NCI-H187 treated with DMSO at 0.1 percent for 48 hours (cell line): ENCODE data around the gene UFL1.
"Not testable (repeated sequence)": the region's sequence is repeated elsewhere in the genome, so short reads cannot be mapped to it uniquely, and the experiment has no call there.

Experiments
- DNase-seq: peaks from one replicate; lab custom pipeline; 2025; lab: John Stamatoyannopoulos, UW

UFL1 gene

DNA sequence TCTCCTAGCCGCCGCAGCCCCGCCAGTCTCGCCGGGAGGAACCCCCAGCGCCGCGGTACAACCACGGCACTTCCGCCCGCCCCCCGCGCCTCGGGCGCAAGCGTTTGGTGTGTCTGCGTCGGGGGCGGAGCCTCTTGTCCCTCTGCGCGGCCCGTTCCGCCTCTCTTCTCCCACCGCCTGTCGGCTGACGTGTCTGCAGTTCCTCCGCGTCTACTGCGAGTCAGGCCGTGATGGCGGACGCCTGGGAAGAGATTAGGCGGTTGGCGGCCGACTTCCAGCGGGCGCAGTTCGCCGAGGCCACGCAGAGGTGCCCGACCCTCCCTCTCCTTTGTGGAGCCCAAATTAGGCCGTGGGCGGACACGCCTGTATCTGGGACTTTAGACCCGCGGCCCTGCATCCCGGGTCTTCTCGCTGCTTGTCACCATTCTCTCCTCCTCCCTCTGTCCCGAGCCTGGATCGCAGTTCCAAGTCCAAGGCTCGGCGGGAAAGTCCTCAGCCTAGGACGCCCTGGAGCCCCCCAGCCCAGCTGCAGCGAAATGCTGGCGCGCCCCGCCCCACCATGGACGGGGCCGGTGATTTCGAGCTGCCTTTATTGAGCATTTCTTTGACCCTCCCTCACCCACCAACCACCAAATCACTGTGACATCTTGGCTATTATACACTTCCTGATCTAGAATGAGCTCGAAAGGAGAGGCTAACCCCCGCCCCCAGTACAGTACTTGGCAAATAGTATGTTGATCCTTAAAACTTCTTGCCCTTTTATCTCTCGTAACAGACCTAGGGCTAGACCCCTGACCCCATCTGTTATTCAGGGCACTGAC lies at the start of gene UFL1:
Gene UFL1 (plus strand): TSS at position 163 of the 821 bp plus-strand sequence. CDS start 68 bp downstream, at position 231.
- peak; percentile 70 for DNase-seq

DNA sequence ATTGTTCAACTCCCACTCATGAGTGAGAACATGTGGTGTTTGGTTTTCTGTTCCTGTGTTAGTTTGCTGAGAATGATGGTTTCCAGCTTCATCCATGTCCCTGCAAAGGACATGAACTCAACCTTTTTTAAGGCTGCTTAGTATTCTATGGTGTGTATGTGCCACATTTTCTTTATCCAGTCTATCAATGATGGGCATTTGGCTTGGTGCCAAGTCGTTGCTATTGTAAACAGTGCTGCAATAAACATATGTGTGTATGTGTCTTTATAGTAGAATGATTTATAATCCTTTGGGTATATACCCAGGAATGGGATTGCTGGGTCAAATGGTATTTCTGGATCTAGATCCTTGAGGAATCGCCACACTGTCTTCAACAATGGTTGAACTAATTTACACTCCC lies 49.3 kb upstream of the UFL1 start:
- not testable (repeated sequence) for DNase-seq

DNA sequence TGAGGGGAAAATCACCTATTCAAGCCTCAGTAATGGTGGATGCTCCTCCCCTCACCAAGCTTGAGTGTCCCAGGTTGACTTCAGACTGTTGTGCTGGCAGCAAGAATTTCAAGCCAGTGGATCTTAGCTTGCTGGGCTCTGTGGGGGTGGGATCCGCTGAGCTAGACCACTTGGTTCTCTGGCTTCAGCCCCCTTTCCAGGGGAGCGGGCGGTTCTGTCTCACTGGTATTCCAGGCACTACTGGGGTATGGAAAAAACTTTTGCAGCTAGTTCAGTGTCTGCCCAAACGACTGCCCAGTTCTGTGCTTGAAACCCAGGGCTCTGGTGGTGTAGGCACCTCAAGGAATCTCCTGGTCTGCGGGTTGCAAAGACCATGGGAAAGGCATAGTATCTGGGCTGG lies 42.9 kb upstream of the UFL1 start:
- no peak for DNase-seq

DNA sequence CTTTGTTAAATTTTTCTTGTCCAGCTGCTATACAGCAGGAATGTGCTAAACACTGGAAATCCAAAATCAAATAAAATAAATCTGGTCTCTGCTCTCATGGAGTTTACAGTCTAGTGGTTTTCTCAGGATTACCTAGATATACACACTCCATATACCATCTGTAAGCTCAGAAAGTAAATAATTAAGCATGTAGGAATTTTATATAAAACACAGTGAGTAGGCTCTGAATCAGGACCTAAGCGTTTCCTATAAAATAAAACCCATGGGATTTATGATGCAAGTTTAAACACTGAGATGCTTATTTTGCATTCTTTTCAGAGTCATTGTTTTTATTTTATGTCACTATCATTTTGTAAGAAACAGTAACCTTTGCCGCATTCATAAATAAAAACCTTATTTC lies 29.7 kb upstream of the UFL1 start:
- DNase-seq = no peak

DNA sequence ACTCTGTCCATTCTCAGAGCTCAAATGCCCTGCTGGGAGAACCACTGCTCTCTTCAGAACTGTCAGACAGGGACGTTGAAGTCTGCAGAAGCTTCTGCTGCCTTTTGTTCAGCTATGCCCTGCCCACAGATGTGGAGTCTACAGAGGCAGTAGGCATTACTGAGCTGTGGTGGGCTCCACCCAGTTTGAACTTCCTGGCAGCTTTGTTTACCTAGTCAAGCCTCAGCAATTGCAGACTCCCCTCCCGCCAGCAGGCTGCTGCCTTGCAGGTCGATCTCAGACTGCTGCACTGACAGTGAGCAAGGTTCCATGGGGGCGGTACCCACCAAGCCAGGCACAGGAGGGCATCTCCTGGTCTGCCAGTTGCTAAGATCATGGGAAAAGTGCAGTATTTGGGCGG lies 21.8 kb upstream of the UFL1 start:
- no peak for DNase-seq

DNA sequence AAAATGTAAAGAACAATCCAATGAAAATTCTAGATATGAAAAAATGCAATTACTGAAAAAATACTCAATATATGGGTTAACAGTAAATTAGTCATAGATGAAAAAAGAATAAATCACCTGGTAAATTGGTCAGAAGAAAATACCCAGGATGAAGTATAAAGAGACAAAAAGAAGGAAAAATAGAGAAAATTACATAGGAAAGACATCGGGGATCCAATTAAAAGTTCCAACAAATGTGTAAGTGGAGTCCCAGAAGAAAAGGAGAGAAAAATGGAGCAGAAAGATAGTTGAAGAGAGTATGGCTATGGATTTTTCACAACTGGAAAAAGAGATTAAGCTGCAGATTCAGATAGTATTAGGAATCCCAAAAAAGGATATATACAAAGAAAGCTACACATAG lies 18.7 kb upstream of the UFL1 start:
- DNase-seq = no peak

DNA sequence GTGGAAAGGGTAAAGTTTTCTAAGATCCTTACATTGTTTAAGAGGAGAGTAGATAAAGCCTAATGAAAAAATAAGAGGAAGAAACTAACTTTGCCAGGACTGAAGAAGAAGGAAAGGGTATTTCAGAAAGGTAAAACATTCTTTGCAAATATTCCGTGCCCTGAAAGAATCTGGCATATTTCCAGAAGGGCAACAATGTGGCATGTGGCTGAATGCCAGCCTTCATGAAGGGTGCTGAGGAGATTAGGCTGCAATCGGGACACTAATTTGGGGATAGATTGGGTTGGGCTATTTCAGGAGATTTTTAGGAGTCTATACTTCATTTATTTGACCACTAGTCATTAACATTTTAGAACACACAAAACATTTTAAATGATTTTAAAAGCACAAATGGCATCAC lies 16.2 kb upstream of the UFL1 start:
- no peak for DNase-seq

DNA sequence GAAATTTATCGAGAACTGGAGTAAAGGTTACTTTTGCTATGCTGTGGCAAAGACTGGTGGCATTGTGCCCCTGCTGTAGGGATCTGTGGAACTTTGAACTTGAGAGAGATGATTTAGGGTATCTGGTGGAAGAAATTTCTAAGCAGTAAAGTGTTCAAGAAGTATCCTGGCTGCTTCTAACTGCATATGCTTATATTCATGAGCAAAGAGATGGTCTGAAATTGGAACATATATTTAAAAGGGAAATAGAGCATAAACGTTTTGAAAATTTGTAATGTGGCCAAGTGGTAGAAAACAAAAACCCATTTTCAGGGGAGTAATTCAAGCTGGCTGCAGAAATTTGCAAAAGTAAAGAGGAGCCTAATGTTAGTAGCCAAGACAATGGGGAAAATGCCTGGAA lies 12.3 kb upstream of the UFL1 start:
- no peak for DNase-seq

DNA sequence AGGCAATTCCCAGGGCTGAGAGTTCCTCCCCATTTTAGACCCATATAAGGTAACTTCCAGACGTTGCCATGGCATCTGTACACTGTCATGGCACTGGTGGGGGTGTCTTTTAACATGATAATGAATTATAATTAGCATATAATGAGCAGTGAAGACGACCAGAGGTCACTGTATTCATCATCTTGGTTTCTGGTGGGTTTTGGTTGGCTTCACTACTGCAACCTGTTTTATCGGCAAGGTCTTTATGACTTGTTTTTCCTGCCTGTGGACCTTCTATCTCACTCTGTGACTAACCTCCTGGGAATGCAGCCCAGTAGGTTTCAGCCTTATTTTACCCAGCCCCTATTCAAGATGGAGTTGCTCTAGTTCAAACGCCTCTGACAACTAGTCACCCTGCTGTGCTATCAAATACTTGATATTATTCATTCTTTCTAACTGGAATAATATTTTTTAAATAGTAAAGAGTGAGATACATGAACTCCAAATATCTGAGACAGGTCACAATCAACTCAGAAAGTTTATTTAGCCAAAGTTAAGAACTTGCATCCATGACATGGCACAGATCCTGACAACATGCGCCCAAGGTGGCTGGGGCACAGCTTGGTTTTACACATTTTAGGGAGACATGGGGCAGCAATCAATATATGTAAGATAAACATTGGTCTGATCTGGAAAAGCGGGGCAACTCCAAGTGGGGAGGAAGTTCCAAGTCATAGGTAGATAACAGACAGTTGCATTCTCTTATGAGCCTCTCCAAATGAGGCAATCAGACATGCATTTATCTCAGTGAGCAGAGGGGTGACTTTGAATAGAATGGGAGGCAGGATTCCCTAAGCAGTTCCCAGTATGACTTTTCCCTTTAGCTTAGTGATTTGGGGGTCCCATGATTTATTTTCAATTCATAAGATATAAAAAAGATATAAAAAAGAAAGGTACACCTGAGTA lies 1.2 kb upstream of the UFL1 start:
- no peak for DNase-seq

DNA sequence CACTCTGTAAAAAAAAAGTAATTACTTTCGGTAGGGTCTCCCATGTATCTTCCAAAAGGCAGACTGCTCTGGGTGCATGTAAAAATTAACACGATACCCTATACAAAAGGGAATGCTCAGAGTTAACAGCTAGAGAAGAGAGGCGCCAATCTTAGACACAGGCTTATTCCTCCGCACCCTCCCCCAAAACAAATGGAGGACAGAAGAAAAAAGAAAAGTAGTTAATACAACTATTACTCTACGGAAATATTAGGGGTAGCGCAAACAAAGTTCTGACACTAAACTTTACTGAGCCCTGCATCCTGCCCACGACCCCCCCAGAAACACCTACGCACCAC lies 331 bp upstream of the UFL1 start:
- DNase-seq = peak; percentile 58

DNA sequence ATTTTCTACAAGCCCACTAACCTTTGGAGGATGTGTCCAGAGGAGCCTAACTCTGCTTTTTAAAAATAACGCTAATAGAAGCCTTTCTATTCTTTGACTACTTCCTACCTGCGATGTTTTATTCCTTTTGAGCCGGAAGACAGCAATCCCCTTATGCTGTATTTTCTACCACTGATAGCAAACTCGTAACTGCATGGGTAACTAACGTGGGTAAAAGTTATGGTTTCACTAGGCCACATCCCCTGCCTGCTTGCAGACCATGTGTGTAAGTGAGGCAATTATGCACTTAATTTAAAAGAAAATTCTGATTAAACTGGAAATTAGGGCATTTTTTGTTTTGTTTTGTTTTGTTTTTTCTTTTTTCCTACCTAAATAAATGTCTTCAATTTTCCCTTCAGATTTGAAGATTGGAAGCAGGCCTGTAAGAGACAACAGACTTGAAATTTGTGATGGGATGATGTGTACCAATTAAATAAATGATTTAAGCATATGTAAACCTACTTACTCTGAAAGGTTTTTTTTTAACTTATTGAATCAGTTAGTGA lies 931 bp downstream of the UFL1 start:
- DNase-seq = no peak

DNA sequence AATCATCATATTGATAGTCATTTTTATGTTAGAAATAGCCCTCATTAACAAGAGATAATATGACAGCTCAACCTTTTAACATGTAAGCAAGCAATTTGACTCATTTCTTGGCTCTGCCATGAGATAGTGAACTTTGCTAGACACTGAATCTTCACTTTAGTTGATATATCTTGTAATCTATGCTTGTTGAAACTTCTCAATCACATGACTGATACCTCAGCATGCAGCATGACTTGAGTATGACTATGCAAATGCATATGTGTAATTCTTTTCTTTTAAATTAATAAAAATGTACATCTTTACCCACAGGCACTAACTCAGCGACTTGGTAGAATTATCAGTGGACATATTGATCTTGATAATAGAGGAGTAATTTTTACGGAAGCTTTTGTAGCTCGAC lies 6.6 kb downstream of the UFL1 start:
- DNase-seq = no peak

DNA sequence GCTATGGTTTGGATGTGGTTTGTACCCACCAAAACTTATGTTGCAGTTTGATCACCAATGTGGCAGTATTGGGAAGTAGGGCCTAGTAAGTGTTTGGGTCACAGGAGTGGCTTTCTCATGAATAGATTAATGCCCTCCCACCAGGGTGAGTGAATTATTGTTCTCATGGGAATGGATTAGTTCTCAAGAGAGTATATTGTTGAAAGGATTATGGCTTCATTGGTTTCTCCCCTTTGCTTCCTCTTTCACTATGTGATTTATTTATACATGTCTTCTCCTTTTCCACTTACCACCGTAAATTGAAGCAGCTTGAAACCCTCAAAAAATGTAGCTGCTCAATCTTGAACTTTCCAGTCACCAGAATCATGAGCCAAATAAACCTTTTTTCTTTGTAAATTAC lies 10.8 kb downstream of the UFL1 start:
- DNase-seq = no peak

DNA sequence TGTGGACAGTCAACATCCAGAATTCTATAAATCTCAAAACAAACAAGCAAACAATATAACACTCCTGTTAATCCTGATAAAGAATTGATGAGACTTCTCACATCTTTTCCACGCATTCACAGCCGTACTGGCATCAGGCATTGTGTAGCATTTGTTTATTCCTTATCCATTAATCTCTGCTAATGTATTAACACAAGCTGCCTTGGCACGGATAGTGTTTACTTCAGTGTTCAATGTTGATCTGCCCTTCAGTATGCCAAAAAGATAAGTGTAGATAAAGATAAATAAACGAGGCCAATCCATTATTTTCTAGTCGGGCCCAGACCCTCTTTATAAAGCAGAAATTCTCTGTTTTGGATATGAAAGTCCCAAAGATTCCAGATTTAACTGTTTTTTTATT lies 16.1 kb downstream of the UFL1 start:
- no peak for DNase-seq

DNA sequence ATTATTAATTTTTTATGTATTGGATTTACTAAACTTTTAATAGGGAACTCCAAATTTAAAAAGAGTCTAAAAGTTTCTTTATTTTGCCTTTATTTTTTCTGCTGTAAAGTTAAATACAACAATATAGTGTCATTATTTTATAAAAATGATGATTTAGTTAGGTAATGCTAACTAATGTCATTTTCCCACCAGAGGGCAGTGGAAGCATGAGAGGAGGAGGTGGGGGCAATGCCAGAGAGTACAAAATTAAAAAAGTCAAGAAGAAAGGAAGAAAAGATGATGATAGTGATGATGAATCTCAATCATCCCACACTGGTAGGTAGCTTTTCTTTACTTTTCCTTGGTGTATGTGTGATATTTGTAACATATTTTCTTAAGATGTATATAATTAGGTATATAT lies 21.1 kb downstream of the UFL1 start:
- peak; percentile 6 for DNase-seq

DNA sequence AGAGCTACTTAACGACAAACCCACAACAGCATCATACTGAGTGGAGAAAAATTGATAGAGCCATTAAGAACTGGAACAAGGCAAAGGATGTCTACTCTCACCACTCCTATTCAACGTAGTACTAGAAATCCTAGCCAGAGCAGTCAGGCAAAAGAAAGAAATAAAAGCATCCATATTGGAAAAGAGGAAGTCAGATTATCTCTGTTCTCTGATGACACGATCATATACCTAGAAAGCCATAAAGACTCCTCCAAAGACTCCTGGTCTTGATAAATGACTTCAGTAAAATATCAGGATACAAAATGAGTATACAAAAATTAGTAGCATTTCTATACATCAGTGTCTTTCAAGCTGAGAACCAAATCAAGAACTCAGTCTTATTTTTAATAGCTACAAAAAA lies 24.3 kb downstream of the UFL1 start:
- no peak for DNase-seq

DNA sequence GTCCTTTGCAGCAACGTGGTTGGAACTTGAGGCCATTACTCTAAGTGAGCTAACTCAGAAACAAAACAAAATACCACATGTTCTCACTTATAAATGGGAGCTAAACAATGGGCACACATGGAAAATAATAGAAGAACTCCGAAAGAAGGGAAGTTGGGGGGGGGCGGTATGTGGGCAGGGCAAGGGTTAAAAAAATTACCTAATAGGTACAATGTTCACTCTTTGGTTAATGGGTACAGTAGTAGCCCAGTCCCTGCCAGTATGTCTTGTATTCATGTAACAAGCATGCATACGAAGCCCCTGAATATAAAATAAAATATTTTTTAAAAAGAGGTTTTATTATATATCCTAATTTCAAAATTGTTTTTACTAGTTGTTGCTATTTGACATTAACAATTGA lies 26.0 kb downstream of the UFL1 start:
- DNase-seq = no peak

DNA sequence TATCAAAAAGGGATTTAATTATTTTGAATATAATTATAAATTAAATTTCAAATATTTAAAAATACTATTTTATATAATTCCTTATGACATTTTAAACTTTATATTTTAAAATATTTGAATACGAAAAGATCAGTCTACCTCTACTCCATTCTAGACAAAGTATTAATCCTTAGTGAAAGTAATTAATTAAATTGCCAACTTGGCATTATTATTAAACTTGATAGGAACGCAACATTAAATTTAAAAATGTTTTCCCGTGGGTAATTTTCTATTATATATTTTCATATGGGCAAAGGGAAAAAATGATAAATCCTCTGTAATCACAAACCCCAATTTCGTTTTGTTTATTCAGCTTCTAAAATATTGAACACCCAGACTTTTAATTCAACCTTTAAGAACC lies 33.0 kb downstream of the UFL1 start:
- DNase-seq = no peak

DNA sequence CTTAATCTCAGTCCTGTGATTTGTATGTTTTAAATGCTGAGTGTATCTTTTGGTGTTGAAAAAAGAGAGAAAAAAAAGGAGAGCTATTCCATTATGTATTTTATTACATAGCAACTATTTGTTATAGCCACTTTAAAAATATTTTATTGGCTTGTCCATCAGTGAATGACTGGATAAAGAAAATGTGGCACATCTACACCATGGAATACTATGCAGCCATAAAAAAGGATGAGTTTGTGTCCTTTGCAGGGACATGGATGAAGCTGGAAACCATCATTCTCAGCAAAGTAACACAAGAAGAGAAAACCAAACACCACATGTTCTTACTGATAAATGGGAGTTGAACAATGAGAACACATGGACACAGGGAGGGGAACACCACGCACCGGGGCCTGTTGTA lies 38.1 kb downstream of the UFL1 start:
- DNase-seq = not testable (repeated sequence)

DNA sequence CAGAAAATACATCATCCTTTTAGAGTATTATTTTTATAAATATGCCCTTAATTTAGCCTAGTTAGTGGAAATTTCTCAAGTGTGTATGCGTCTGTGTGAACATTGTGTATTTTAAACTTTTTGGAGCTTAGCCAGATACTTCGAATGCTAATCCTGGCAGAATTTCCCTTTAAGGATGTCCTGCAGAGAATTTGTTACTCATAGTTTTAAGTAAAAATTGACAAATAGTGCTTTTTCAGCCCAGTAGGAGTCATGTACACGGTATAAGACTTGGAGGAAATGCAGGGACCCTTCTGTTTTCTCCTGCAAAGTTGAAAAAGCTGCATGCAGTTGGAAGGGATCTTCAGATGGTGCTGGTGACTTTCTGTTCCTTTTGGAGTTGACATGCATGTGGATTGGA lies 41.3 kb downstream of the UFL1 start, which contains the start of gene FHL5:
Gene FHL5 (plus strand): TSS at position 243 of the 400 bp plus-strand sequence. CDS start 40,486 bp downstream, outside the sequence.
- no peak for DNase-seq

DNA sequence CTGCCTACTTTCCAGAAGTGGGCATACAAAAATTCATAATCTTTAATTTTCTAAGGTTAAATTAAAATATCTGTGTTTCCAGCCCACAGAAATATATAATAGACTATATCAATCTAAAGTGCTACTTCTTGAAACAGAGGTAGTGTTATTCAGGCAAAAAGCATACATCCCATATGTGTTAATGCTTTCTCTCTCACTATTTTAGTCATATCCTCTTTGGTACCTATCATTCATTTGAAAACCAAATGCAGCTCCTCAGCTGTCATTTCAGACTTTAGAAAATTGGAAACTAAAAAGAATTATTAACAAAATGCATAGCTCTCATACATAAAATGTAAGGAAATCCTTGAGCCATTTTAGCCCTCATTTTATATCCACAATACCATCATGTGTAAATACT lies 42.2 kb downstream of the UFL1 start:
- no peak for DNase-seq

DNA sequence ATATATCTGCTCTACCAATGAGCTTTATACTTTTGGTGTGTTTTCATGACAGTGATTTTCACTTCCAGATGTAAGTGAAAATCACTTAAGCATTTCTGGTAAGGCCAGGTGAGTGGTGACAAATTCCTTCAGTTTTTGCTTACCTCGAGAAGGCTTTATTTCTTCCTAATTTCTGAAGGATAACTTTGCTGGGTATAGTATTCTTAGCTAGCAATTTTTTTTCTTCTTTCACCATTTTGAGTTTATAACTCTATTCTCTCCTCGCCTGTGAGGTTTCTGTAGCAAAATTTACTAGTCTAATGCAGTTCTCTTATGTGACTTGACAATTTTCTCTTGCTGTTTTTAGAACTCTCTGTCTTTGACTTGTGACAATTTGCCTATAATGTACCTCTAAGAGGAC lies 48.4 kb downstream of the UFL1 start:
- DNase-seq = no peak

DNA sequence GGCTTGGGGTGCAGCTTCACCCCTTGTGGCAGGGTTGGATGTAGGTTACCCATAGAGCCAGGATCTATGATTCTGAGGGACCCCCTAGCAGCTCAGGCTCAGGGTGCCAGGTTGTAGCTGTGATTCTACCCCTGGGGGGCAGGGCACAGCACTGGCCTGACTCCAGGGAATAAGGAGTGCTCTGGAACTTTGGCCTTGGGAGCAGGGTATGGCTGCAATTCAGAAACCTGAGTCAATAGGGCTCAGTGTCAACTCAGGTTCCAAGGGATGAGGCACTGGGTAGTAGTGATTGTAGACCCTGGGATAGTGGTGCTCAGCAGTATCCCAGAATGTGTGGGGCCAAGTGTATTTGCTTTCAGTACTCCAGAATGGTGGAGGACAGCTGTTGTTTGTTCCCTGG lies 49.9 kb downstream of the UFL1 start:
- no peak for DNase-seq
